HFFc6 (cell line): ENCODE results near the gene TMEM50B. TPM values are rescaled to one million over a fixed set of nuclear protein-coding genes. Genes with fewer than 3 reads are reported as not detected.
A peak's percentile ranks its signal among the peaks of the same experiment; 100 is the strongest.
"Not testable (repeated sequence)": the region's sequence is repeated elsewhere in the genome, so short reads cannot be mapped to it uniquely, and the experiment has no call there.

Experiments
- DNase-seq: peaks from one replicate; pipeline ENCODE4 v3.0.0-alpha.2; 2018
- H3K27ac Mint-ChIP-seq: 2 replicates; pipeline ENCODE4 v1.8.0; 2020; ENCODE audit warnings: mild to moderate bottlenecking, mixed read lengths
- H3K27me3 Mint-ChIP-seq: 2 replicates; pipeline ENCODE4 v1.8.0; 2021; ENCODE audit warnings: mild to moderate bottlenecking, moderate library complexity, mixed read lengths; ENCODE audit not compliant: insufficient read depth
- H3K36me3 Mint-ChIP-seq: 2 replicates; pipeline ENCODE4 v1.8.0; 2021; ENCODE audit warnings: low read depth, mixed read lengths
- H3K4me1 Mint-ChIP-seq: 2 replicates; pipeline ENCODE4 v1.8.0; 2020; ENCODE audit warnings: low read depth, mixed read lengths
- H3K4me3 Mint-ChIP-seq: 2 replicates; pipeline ENCODE4 v1.8.0; 2020; ENCODE audit warnings: mild to moderate bottlenecking, moderate library complexity, mixed read lengths
- H3K9me3 Mint-ChIP-seq: 2 replicates; pipeline ENCODE4 v1.8.0; 2020; ENCODE audit warnings: mild to moderate bottlenecking, mixed read lengths
- total RNA-seq, 6 experiments: library from RNA; stranded (reverse); fragmentation: NEBNext Ultra II Directional; extraction: Animal tissue kit (Norgen Biotek cat#: 25700); gene quantifications; 2 replicates in 1 of 6; 3 replicates in 5 of 6; pipeline ENCODE4 v1.2.3, GENCODE V29; 2021
- TF ChIP-seq, protein P1 (sequence below): fragments of 200-600 bp; sonication (generic); IDR thresholded peaks from 2 replicates; pipeline ENCODE4 v1.5.0; 2021; ENCODE audit warnings: antibody characterized with exemption, mild to moderate bottlenecking

Gene TMEM50B
- total RNA-seq, 6 experiments from 2014 or later: 22.9 to 30.3 (median 24.5) TPM

DNA sequence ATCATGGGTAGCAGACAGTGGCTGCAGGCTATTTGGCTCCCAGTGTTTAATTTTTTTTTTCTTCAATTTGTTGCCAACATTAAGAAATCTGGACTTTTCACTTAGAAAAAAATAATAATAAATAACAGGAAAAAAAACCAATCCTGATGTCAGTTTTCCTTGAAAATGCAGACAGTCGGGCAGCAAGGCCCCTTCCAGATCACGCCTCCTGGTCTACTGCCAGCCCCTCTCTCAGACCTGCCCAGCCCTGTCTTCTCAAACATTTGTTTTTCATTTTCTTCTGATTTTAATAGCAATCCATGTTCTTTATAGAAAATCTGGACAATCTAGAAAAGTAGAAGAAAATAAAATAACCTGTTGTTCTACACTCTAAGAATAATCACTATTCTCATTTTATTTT is 61.1 kb downstream of the TMEM50B start:
- H3K27ac Mint-ChIP-seq: no peak overlapping the region; the same call in 1 of the 2 replicates
- peaks cover 21% of the 10 kb centered on the region for H3K4me1 Mint-ChIP-seq

DNA sequence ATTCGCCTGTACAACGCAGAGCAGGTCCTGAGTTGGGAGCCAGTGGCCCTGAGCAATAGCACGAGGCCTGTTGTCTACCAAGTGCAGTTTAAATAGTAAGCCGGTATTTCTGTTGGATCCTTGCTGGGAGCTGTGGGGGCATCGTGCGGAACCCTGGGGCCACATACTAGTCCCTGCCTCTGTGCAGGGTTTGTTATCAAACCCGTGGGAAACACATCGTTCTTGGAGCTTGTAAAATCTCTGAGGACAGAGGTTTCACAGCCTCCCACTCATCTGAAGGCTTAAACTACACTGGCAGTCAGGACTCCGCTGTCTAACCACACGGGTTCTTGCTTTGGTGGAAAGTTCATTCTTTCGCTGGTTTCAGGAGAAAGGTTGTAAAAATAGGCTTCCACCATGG is 64.8 kb downstream of the TMEM50B start:
- H3K27me3 Mint-ChIP-seq: no peaks in the 10 kb centered on the region; the same call in 1 of the 2 replicates
- H3K9me3 Mint-ChIP-seq: no peaks in the 10 kb centered on the region
- H3K27ac Mint-ChIP-seq: no peak overlapping the region
- DNase-seq: no peak
- TF ChIP-seq, protein P1, sequence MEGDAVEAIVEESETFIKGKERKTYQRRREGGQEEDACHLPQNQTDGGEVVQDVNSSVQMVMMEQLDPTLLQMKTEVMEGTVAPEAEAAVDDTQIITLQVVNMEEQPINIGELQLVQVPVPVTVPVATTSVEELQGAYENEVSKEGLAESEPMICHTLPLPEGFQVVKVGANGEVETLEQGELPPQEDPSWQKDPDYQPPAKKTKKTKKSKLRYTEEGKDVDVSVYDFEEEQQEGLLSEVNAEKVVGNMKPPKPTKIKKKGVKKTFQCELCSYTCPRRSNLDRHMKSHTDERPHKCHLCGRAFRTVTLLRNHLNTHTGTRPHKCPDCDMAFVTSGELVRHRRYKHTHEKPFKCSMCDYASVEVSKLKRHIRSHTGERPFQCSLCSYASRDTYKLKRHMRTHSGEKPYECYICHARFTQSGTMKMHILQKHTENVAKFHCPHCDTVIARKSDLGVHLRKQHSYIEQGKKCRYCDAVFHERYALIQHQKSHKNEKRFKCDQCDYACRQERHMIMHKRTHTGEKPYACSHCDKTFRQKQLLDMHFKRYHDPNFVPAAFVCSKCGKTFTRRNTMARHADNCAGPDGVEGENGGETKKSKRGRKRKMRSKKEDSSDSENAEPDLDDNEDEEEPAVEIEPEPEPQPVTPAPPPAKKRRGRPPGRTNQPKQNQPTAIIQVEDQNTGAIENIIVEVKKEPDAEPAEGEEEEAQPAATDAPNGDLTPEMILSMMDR: no peak
- H3K4me3 Mint-ChIP-seq: no peak overlapping the region
- peaks cover 40% of the 10 kb centered on the region for H3K4me1 Mint-ChIP-seq
- peaks cover 24% of the 10 kb centered on the region for H3K36me3 Mint-ChIP-seq

More for the DNA sequence above, 61.1 kb downstream of the TMEM50B start:
- Mint-ChIP-seq H3K4me3 (no peak overlapping the region), H3K9me3 (no peaks in the 10 kb centered on the region), H3K36me3 (peaks cover 42% of the 10 kb centered on the region), H3K27me3 (no peaks in the 10 kb centered on the region; the same call in 1 of the 2 replicates)
- TF ChIP-seq, protein P1: no peak
- DNase-seq: no peak

DNA sequence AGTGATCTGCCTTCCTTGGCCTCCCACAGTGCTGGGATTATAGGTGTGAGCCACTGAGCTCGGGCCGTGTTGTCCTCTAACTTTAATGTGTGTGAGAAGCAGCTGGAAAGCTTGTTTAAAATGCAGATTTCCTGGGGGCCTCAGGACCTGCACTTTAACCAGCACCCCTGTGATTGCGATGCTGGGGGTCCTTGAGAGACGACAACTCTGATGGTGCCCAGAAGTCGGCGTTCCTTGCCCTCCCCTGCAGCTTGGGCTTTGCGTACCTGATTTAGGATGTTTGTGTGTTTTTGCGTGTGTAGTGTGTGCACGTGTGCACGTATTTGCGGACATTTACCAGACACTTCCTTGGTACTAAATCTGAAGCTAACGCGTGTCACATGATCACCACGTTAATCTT is 65.7 kb downstream of the TMEM50B start:
- Mint-ChIP-seq H3K4me1 (peaks cover 37% of the 10 kb centered on the region), H3K27ac (no peak overlapping the region), H3K36me3 (peaks cover 16% of the 10 kb centered on the region; the same call in 1 of the 2 replicates), H3K4me3 (no peak overlapping the region), H3K9me3 (no peaks in the 10 kb centered on the region), H3K27me3 (no peaks in the 10 kb centered on the region; the same call in 1 of the 2 replicates)
- no peak for DNase-seq
- TF ChIP-seq, protein P1: no peak

DNA sequence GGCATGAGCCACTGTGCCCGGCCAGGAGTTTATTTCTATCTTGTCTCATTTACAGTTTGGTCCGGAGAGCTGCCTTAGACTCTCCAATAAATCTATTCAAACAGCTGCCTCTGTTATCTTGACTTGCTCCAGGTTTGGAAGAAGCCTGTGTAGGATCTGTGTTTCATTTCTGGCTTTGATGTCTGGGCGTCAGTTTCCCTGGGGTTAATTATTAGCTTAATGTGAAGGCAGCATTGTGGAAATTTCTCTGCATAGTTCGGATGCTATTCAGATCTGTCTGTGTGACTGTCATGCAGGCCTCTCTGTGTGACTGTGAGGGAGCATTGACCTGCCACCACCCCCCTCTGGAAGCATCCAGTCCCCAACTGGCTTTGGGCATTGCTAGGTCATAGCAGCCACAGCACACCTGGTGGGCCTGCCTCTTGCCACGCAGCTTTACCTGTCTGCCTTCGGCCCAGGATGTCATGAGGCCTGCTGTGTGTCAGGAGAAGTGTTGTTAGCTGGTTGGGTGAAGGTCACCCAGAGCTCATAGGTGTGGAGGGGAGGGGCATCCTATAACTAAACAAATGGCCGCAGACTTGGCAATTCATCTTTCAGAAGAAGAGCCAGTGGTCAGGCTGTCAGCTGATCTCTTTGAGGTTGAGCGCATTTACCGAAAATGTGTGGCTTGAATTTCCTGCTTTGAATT is 66.8 kb downstream of the TMEM50B start:
- no peak overlapping the region for H3K4me3 Mint-ChIP-seq
- H3K27ac Mint-ChIP-seq: peak overlapping the region; percentile 26; the same call in 1 of the 2 replicates
- H3K36me3 Mint-ChIP-seq: peaks cover 16% of the 10 kb centered on the region; the same call in 1 of the 2 replicates
- H3K4me1 Mint-ChIP-seq: peaks cover 28% of the 10 kb centered on the region
- TF ChIP-seq, protein P1: no peak
- no peaks in the 10 kb centered on the region for H3K9me3 Mint-ChIP-seq
- no peak for DNase-seq
- H3K27me3 Mint-ChIP-seq: no peaks in the 10 kb centered on the region

DNA sequence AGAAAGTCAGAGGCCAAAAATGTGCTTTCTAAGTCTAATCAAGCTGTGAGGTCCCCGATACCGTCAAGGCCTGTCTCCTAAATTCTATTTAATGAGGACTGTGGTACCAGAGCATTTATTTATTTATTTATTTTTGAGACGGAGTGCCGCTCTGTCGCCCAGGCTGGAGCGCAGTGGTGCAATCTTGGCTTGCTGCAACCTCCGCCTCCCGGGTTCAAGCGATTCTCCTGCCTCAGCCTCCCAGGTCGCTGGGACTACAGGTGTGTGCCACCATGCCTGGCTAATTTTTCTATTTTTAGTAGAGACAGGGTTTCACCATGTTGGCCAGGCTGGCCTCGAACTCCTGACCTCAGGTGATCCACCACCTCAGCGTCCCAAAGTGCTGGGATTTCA is 67.3 kb downstream of the TMEM50B start:
- H3K4me1 Mint-ChIP-seq: peaks cover 28% of the 10 kb centered on the region
- H3K27ac Mint-ChIP-seq, H3K4me3 Mint-ChIP-seq: not testable (repeated sequence)

DNA sequence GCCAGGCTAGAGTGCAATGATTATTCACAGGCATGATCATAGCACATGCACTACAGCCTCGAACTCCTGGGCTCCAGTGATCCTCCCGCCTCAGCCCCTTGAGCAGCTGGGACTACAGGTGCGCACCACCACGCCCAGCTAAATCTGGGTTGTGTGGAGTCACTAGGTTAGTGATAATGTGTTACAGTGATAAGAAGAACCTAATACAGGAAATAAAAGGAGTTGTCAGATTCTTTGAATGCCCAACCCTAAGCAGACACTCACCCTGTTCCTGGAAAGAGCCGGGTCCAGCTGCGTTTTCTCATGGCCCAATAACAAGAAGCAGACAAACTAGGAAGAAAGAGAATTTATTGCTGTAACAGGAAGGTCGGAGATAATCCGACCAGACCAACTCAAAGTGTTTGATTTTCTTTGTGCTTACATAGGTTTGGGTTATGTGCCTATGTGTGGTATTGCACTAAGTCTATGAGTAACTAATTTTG is 67.8 kb downstream of the TMEM50B start:
- Mint-ChIP-seq H3K9me3 (no peaks in the 10 kb centered on the region), H3K4me1 (peaks cover 28% of the 10 kb centered on the region), H3K36me3 (peaks cover 12% of the 10 kb centered on the region; the same call in 1 of the 2 replicates), H3K27ac (no peak overlapping the region), H3K27me3 (no peaks in the 10 kb centered on the region), H3K4me3 (no peak overlapping the region)
- TF ChIP-seq, protein P1: no peak
- DNase-seq: no peak

More for the DNA sequence above, 67.3 kb downstream of the TMEM50B start:
- peaks cover 14% of the 10 kb centered on the region; the same call in 1 of the 2 replicates for H3K36me3 Mint-ChIP-seq
- DNase-seq, H3K27me3 Mint-ChIP-seq, H3K9me3 Mint-ChIP-seq: not testable (repeated sequence)
